GM18526 (cell line): Measurements from ENCODE around the gene C15orf61.
A peak's percentile ranks its signal among the peaks of the same experiment; 100 is the strongest.

ENCODE experiments used
- POLR2A ChIP-seq: IDR thresholded peaks from 3 replicates; pipeline ENCODE4 v1.6.1; 2011; ENCODE audit not compliant: insufficient read length; ENCODE audit errors: extremely low read depth

The C15orf61 gene

DNA sequence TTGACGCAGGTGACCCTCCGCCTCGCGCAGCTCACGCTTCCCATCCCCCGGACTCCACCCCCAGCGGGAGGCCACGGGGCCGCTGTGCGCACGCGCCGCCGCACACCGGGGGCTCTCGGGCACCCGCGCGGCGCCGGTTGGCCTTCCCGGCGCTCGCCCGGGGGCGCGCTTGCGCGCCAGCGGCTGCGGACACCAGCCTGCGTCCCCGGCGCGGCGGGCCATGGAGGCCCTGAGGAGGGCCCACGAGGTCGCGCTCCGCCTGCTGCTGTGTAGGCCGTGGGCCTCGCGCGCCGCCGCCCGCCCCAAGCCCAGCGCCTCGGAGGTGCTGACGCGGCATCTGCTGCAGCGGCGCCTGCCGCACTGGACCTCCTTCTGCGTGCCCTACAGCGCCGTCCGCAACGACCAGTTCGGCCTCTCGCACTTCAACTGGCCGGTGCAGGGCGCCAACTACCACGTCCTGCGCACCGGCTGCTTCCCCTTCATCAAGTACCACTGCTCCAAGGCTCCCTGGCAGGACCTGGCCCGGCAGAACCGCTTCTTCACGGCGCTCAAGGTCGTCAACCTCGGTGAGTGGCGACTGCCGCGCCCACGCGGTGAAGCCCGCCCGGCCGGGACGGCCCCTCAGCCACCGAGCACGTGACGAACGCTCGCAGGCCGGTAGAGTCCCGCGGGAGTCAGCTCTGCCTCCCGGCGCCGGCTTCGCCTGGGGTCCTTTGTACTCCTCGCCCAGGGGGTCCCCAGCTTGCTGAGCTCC, at the start of gene C15orf61:
TSS of gene C15orf61 (plus strand) at position 103 of the 754 bp plus-strand sequence. CDS start at position 221, 118 bp downstream.
- peak; percentile 74 for TF ChIP-seq POLR2A

- no peak for TF ChIP-seq POLR2A
These were observed 48.0 kb upstream of the C15orf61 start for GRCh38 chr15:67472957-67473356.

DNA sequence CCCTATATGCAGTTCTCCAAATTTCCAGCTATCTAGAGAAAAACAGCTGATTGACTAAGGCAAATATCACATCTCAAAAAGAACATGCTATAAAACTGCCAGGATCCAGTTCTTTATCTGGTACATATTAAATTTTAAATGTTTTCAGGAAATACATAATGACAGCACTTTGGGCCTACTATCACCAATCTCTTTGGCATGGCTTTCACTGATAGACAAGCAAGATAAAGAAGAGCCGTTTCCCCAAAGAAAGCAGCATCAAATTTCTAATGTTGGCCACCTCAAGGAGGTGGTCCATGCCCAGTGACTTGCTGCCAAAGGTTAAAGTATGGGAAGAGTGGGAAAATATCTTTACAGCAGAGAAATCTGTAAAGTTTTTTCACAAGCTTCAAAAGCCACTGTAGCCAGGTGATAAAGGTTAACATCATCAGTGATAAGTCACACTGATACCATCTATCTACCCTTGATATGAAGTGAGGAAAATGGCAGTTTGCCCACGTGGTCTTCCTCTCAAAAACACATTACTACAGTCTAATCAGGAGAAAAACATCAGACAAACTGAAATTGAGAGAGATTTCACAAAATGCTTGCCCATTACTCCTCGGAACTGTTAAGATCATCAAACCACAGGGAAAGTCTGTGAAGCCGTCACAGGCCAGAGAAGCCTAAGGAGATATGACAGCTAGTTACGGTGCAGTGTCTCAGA, 46.4 kb upstream of the C15orf61 start:
- no peak for TF ChIP-seq POLR2A

GRCh38 chr15:67479781-67480505, 41.0 kb upstream of the C15orf61 start:
- no peak for TF ChIP-seq POLR2A

GRCh38 chr15:67480741-67481140, 40.2 kb upstream of the C15orf61 start:
- TF ChIP-seq POLR2A, result no peak

- no peak for TF ChIP-seq POLR2A
These were observed 39.3 kb upstream of the C15orf61 start for GRCh38 chr15:67481680-67482079.

- no peak for TF ChIP-seq POLR2A
These were observed 25.3 kb upstream of the C15orf61 start for GRCh38 chr15:67495585-67495984.

- TF ChIP-seq POLR2A, result no peak
These were observed 19.6 kb upstream of the C15orf61 start for GRCh38 chr15:67501177-67501835.

DNA sequence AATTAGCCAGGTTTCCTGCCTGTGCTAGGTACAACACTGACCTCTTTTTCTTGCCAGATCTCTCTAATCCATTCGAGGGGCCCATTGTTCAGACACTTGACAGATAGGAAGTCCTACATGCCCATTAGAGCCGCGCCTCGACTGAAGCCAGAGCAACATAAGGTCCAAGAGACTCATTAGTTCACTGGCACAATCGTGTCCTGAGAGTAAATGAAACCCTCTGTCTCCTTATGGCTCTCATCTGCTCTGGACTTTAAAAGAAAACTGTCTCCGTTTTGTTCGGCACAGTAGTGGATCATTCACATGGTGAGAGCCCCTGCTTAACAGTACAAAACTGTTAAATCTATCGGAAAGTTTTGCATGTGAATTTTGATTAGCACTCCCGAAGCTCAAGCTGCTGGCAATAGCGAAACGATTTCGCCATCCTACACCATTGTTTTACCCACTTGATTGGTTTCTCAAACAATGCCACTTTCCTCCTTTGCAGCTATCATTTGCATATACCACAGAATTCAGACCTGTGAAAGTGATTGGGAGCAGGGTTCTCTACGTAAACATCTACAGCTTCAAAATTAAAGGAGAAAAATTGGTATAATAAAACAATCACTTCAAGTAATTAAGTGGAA, 19.0 kb upstream of the C15orf61 start:
- TF ChIP-seq POLR2A, result no peak

DNA sequence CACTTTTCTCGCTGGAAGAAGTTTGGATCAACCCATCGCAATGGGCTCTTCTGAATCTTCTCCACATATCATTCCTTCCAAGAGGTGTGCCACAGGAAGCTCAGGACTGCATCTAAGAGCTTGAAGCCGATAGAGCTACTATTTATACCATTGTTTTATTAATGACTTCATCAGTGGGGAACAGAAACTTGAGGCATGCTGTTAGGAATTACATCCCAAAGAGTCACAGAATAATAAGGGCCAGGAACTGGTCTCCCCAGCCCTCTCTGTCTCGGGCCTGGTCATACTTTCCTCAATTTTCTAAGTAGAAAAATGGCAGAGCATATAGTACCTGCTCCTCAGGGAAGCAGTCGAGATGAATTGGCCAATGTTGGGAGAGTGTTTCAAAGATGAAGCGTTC, 16.9 kb upstream of the C15orf61 start:
- no peak for TF ChIP-seq POLR2A

DNA sequence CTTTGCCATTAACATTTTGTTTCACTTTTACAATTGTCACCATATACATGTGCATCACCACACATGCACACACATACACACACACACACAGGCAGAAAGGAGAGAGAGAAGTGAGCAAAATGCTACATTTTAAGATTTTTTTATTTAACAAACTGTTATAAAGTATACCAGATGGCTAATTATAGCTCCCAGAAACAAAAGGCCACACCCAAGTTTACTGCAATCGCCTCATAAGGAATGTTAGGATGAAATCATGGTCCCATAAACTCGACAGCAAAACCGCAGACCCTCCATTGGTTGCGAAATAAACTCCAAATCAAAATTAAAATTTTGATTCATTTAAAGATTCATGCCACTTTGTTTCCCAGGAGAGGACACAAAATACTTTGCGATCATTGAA, 16.1 kb upstream of the C15orf61 start:
- no peak for TF ChIP-seq POLR2A

- TF ChIP-seq POLR2A, result no peak
These were observed 15.0 kb upstream of the C15orf61 start for GRCh38 chr15:67505675-67506572.

- TF ChIP-seq POLR2A, result no peak
These were observed 13.9 kb upstream of the C15orf61 start for GRCh38 chr15:67506775-67507747.
